B cell (primary cell): ENCODE data around the gene EHBP1. TPM values are rescaled to one million over a fixed set of nuclear protein-coding genes. Genes with fewer than 3 reads are reported as not detected.

Experiments used
- ATAC-seq: fragments of 200-7000 bp; cut with Tn5 transposase; one replicate; pipeline ENCODE4 v1.10.0; 2021; ENCODE audit warnings: low read depth, mild to moderate bottlenecking, moderate number of reproducible peaks, moderate library complexity
- CTCF ChIA-PET: fragments of 350-600 bp; sonication (Branson Sonifier 250); formaldehyde crosslinking; loops from one replicate; lab custom pipeline; 2021; ENCODE audit warnings: antibody characterized with exemption, inconsistent platforms; lab: Charles Lee
- POLR2A ChIA-PET: fragments of 350-600 bp; sonication (Branson Sonifier 250); formaldehyde crosslinking; loops from one replicate; lab custom pipeline; 2021; ENCODE audit warnings: antibody characterized with exemption; lab: Charles Lee
- DNase-seq: peaks from one replicate; pipeline ENCODE4 v3.0.0; 2013
- H2AFZ ChIP-seq: 2 replicates; pipeline ENCODE4 v1.6.1; 2012; ENCODE audit warnings: mild to moderate bottlenecking, low read depth, low read length; ENCODE audit not compliant: insufficient read depth, poor library complexity, severe bottlenecking
- H3K27ac ChIP-seq, 2 donors: 1 replicate in 1 of 2; 2 replicates in 1 of 2; pipeline ENCODE4 v1.5.1; 2012 to 2013; ENCODE audit warnings: low read length in 2 of 2, mild to moderate bottlenecking in 2 of 2, moderate library complexity in 1 of 2
- H3K27me3 ChIP-seq, 4 experiments: fragments of 200-600 bp in 1 of 4; sonication (generic) in 1 of 4; replicated peaks in 1 of 4; 1 replicate in 2 of 4; 2 replicates in 2 of 4; pipeline versions ENCODE4 v1.6.1 to v1.7.0; 2013 to 2016; ENCODE audit warnings: low read length in 3 of 4, mild to moderate bottlenecking in 2 of 4, mixed read lengths in 1 of 4, moderate library complexity in 1 of 4; ENCODE audit not compliant: insufficient read depth in 4 of 4, control insufficient read depth in 3 of 4; ENCODE audit errors: control extremely low read depth in 1 of 4
- H3K36me3 ChIP-seq, 2 experiments: replicated peaks in 1 of 2; 1 replicate in 1 of 2; 2 replicates in 1 of 2; pipeline versions ENCODE4 v1.6.1 to v1.7.1; 2013; ENCODE audit warnings: low read length in 1 of 2; ENCODE audit not compliant: insufficient read depth in 2 of 2, control insufficient read depth in 1 of 2; ENCODE audit errors: control extremely low read depth in 1 of 2, extremely low read depth in 1 of 2
- H3K4me1 ChIP-seq, 2 donors: fragments of 200-600 bp in 1 of 2; sonication (generic) in 1 of 2; 1 replicate in 1 of 2; 2 replicates in 1 of 2; pipeline versions ENCODE4 v1.5.1 to v1.6.1; 2013 to 2017; ENCODE audit warnings: low read length in 2 of 2; ENCODE audit not compliant: control insufficient read depth in 2 of 2, insufficient read depth in 2 of 2
- H3K4me2 ChIP-seq: replicated peaks from 2 replicates; pipeline ENCODE3; 2012; ENCODE audit warnings: mild to moderate bottlenecking, low read depth, low read length; ENCODE audit not compliant: poor library complexity, severe bottlenecking
- H3K4me3 ChIP-seq, 5 experiments: fragments of 200-600 bp in 1 of 5; sonication (generic) in 1 of 5; 1 replicate in 3 of 5; 2 replicates in 2 of 5; pipeline versions ENCODE4 v1.5.1 to v1.7.0; 2011 to 2016; ENCODE audit warnings: low read length in 4 of 5, mild to moderate bottlenecking in 4 of 5, low read depth in 2 of 5, control low read depth in 1 of 5, moderate library complexity in 1 of 5; ENCODE audit not compliant: insufficient read depth in 1 of 5; ENCODE audit errors: control extremely low read depth in 1 of 5, extremely low read depth in 1 of 5
- H3K79me2 ChIP-seq: fragments of 200-600 bp; sonication (generic); one replicate; pipeline ENCODE4 v1.6.0; 2016; ENCODE audit warnings: low read length; ENCODE audit not compliant: control insufficient read depth, insufficient read depth
- H3K9ac ChIP-seq: fragments of 200-600 bp; sonication (generic); 2 replicates; pipeline ENCODE4 v1.6.1; 2017; ENCODE audit warnings: mild to moderate bottlenecking, low read length, moderate library complexity
- H3K9me3 ChIP-seq, 3 donors: one replicate each; pipeline versions ENCODE4 v1.6.1 to v1.7.1; 2013; ENCODE audit warnings: low read length in 2 of 3; ENCODE audit not compliant: control insufficient read depth in 2 of 3, insufficient read depth in 1 of 3; ENCODE audit errors: control extremely low read depth in 1 of 3
- H4K20me1 ChIP-seq: 2 replicates; pipeline ENCODE4 v1.6.0; 2012; ENCODE audit warnings: mild to moderate bottlenecking, low read length; ENCODE audit not compliant: insufficient read depth, control insufficient read depth, poor library complexity, severe bottlenecking
- H3K27ac Mint-ChIP-seq: one replicate; pipeline ENCODE4 v1.8.0; 2021; ENCODE audit warnings: mixed read lengths
- H3K27me3 Mint-ChIP-seq: one replicate; pipeline ENCODE4 v1.8.0; 2021; ENCODE audit warnings: mixed read lengths
- H3K4me1 Mint-ChIP-seq: one replicate; pipeline ENCODE4 v1.8.0; 2021; ENCODE audit warnings: mixed read lengths
- H3K4me3 Mint-ChIP-seq: one replicate; pipeline ENCODE4 v1.8.0; 2021; ENCODE audit warnings: mixed read lengths
- H3K9me3 Mint-ChIP-seq: one replicate; pipeline ENCODE4 v1.8.0; 2022; ENCODE audit warnings: mixed read lengths; ENCODE audit not compliant: insufficient read depth
- CTCF ChIP-seq: fragments of 200-600 bp; IDR thresholded peaks from one replicate; pipeline ENCODE4 v1.8.0; 2022; ENCODE audit warnings: antibody characterized with exemption, mild to moderate bottlenecking
- EZH2 ChIP-seq: IDR thresholded peaks from 2 replicates; pipeline ENCODE4 v1.6.1; 2012; ENCODE audit warnings: borderline replicate concordance, low read depth, mild to moderate bottlenecking, moderate library complexity, low read length; ENCODE audit not compliant: insufficient read depth, poor library complexity, severe bottlenecking
- WGBS: methylation state at CpG from one replicate; pipeline ENCODE4 v1.1.5; 2013; ENCODE audit warnings: missing lambda C conversion rate; ENCODE audit not compliant: insufficient coverage; 5-methylcytosine and 5-hydroxymethylcytosine counted together
- intact Hi-C: fragments of 100-400 bp; cut with micrococcal nuclease; formaldehyde crosslinking; loops from one replicate; pipeline ENCODE4 v1.10.0; 2022
- polyA plus RNA-seq: library from polyadenylated mRNA; depleted of rRNA; stranded (reverse); fragments of >200 nt; gene quantifications from 2 replicates; pipeline ENCODE4 v1.2.3, GENCODE V29; 2012
- total RNA-seq, 2 donors: library from RNA; stranded (reverse); fragments of 120-200 nt in 1 of 2; gene quantifications; 1 replicate in 1 of 2; 2 replicates in 1 of 2; pipeline versions ENCODE4 v1.2.3 to v1.2.4, GENCODE V29; 2013 to 2022

The EHBP1 gene
- total and polyA plus RNA-seq, 2 donors (not counting 1 experiment from before 2014, with no cell fraction given), result 8.8 to 34.7 TPM

GRCh38 chr2:62731275-62731674 lies 25.8 kb downstream of the EHBP1 start:
- Histone ChIP-seq H3K9ac (no peak overlapping the region), H3K27ac (no peak overlapping the region), H3K4me3 (no peak overlapping the region), H3K4me2 (no peak overlapping the region), H3K27me3 (no peaks in the 10 kb centered on the region), H3K9me3 (peaks cover 0 to 2% (median 2%) of the 10 kb centered on the region in 3 donors), H3K36me3 (no peaks in the 10 kb centered on the region), H4K20me1 (peaks cover 4% of the 10 kb centered on the region), H2AFZ (no peak overlapping the region), H3K4me1 (peaks cover 4 to 5% of the 10 kb centered on the region in 2 donors), H3K79me2 (peaks cover 29% of the 10 kb centered on the region)
- intact Hi-C loops, result no loop called here
- ChIA-PET POLR2A (no interaction called here), CTCF (no interaction called here)
- H3K4me1 Mint-ChIP-seq, result peaks cover 24% of the 10 kb centered on the region
- TF ChIP-seq CTCF, result no peak
- no peak for TF ChIP-seq EZH2
- no peak for DNase-seq
- H3K9me3 Mint-ChIP-seq, result peaks cover 16% of the 10 kb centered on the region
- no peak overlapping the region for H3K4me3 Mint-ChIP-seq
- H3K27ac Mint-ChIP-seq, result no peak overlapping the region
- ATAC-seq, result no peak
- no peaks in the 10 kb centered on the region for H3K27me3 Mint-ChIP-seq
- no CpG with 5 or more reads among the region's 3 CpGs for WGBS

GRCh38 chr2:62732262-62732777 lies 26.8 kb downstream of the EHBP1 start:
- no peak overlapping the region for H3K4me3 Mint-ChIP-seq
- Histone ChIP-seq H3K4me3 (no peak overlapping the region), H3K9ac (no peak overlapping the region), H3K27ac (no peak overlapping the region), H3K4me2 (no peak overlapping the region), H3K4me1 (peaks cover 4 to 5% of the 10 kb centered on the region in 2 donors), H3K79me2 (peaks cover 37% of the 10 kb centered on the region), H3K36me3 (no peaks in the 10 kb centered on the region), H3K27me3 (no peaks in the 10 kb centered on the region), H3K9me3 (peaks cover 0 to 2% (median 2%) of the 10 kb centered on the region in 3 donors), H4K20me1 (peaks cover 12% of the 10 kb centered on the region), H2AFZ (no peak overlapping the region)
- intact Hi-C loops, result no loop called here
- 80% methylated on average over 1 of the region's 6 CpGs for WGBS
- TF ChIP-seq CTCF (no peak), EZH2 (no peak)
- peaks cover 21% of the 10 kb centered on the region for H3K4me1 Mint-ChIP-seq
- H3K27me3 Mint-ChIP-seq, result no peaks in the 10 kb centered on the region
- ATAC-seq, result no peak
- ChIA-PET POLR2A (no interaction called here), CTCF (no interaction called here)
- no peak overlapping the region for H3K27ac Mint-ChIP-seq
- no peak for DNase-seq
- H3K9me3 Mint-ChIP-seq, result peaks cover 16% of the 10 kb centered on the region
